Body of pancreas (tissue), 4 donors: Measurements from ENCODE around the gene SASH3. TPM values are rescaled to one million over a fixed set of nuclear protein-coding genes. Genes with fewer than 3 reads are reported as not detected.

Source experiments
- ATAC-seq: fragments of 150-250 bp; one replicate; pipeline ENCODE4 v1.9.1; 2016
- DNase-seq, 4 donors: peaks; one replicate each; pipeline ENCODE4 v3.0.0-alpha.2; 2019
- H3K27ac ChIP-seq, 4 donors: fragments of 200-600 bp; sonication (generic); 1 replicate in 3 of 4; 2 replicates in 1 of 4; pipeline versions ENCODE4 v1.5.1 to v1.6.1; 2016 to 2019; ENCODE audit warnings: mild to moderate bottlenecking in 1 of 4, mixed read lengths in 1 of 4, moderate library complexity in 1 of 4
- H3K27me3 ChIP-seq, 2 donors: fragments of 200-600 bp; sonication (generic); one replicate each; pipeline ENCODE4 v1.6.0; 2016; ENCODE audit warnings: mild to moderate bottlenecking in 1 of 2
- H3K36me3 ChIP-seq, 2 donors: fragments of 200-600 bp; sonication (generic); replicated peaks in 1 of 2; 2 replicates each; pipeline ENCODE4 v1.5.1; 2016; ENCODE audit warnings: low read depth in 2 of 2; ENCODE audit not compliant: insufficient read depth in 1 of 2
- H3K4me1 ChIP-seq: fragments of 200-600 bp; sonication (generic); one replicate; pipeline ENCODE4 v1.6.0; 2016
- H3K4me3 ChIP-seq, 2 donors: fragments of 200-600 bp; sonication (generic); 1 replicate in 1 of 2; 2 replicates in 1 of 2; pipeline ENCODE4 v1.5.1; 2016 to 2019
- H3K9me3 ChIP-seq, 3 donors: fragments of 200-600 bp; sonication (generic); 1 replicate in 2 of 3; 2 replicates in 1 of 3; pipeline ENCODE4 v1.5.1; 2016
- CTCF ChIP-seq, 7 experiments: fragments of 450-650 bp in 4 of 7; fragments of 200-600 bp in 3 of 7; sonication (generic) in 3 of 7; IDR thresholded peaks; one replicate each; pipeline ENCODE4 v1.5.1; 2016 to 2019; ENCODE audit warnings: antibody characterized with exemption in 7 of 7
- POLR2A ChIP-seq, 3 donors: fragments of 450-650 bp; IDR thresholded peaks; one replicate each; pipeline ENCODE4 v1.6.1; 2016; ENCODE audit warnings: antibody characterized with exemption in 3 of 3, mild to moderate bottlenecking in 2 of 3
- WGBS, 2 donors: methylation state at CpG; one replicate each; pipeline ENCODE4 v1.1.5; 2017; 5-methylcytosine and 5-hydroxymethylcytosine counted together
- intact Hi-C: fragments of 100-400 bp; cut with DNase I; formaldehyde crosslinking; loops from one replicate; pipeline ENCODE4 v1.15.1; 2023
- total RNA-seq, 2 donors: library from RNA; depleted of rRNA; stranded (reverse); fragments of >200 nt; gene quantifications; one replicate each; pipeline ENCODE4 v1.1.0, GENCODE V29; 2016

SASH3 gene
- total RNA-seq, 2 donors from 2014 or later, result 3.6 TPM

DNA sequence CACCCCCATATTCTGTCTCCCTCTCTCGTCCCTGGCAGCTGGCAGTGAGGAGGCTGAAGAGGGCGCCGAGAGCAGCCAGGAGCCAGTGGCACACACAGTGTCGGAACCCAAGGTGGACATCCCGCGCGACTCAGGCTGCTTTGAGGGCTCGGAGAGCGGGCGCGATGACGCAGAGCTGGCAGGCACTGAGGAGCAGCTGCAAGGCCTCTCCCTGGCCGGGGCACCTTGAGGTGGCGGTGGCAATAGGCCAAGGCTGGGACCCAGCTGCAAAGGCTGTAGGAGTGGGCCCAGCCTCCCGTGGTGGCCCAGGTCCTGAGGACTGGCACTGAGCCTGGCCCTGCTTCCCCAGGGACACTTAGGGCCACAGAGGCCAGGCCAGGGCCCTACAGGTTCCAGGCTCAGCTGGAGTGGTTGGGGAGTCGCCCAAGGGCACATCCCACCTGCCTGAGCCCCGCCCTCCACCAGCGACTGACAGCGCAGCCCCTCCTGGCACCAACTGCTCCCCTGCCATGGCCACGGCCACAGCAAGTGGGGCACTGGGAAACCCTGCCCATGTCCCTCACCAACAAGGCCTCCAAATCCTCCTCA, 13.9 kb downstream of the SASH3 start:
- H3K4me1 ChIP-seq, result no peaks in the 10 kb centered on the region
- H3K4me3 ChIP-seq, result no peak overlapping the region
- no peak for ATAC-seq
- no peak overlapping the region for H3K27ac ChIP-seq
- WGBS, 2 donors, result 92 to 100% methylated on average over 3 to 4 of the region's 20 CpGs
- intact Hi-C loops, result no loop called here
- H3K36me3 ChIP-seq, result no peaks in the 10 kb centered on the region
- TF ChIP-seq POLR2A (IDR thresholded peaks at IDR 0.05) (no peak), CTCF (IDR thresholded peaks at IDR 0.05) (no peak)
- H3K9me3 ChIP-seq, result no peaks in the 10 kb centered on the region
- no peaks in the 10 kb centered on the region for H3K27me3 ChIP-seq
- DNase-seq, result no peak

- no peak overlapping the region for H3K4me3 ChIP-seq
- whole genome bisulfite sequencing, 2 donors, result 100% methylated on average over 1 of the region's 1 CpG; no CpG with 5 or more reads in 1 of the 2 donors
- H3K27me3 ChIP-seq, result no peaks in the 10 kb centered on the region
- TF ChIP-seq POLR2A (IDR thresholded peaks at IDR 0.05) (no peak), CTCF (IDR thresholded peaks at IDR 0.05) (no peak)
- DNase-seq (no peak), ATAC-seq (no peak)
- H3K36me3 ChIP-seq, result no peaks in the 10 kb centered on the region
- intact Hi-C loops, result no loop called here
- no peak overlapping the region for H3K27ac ChIP-seq
- H3K4me1 ChIP-seq, result no peaks in the 10 kb centered on the region
- no peaks in the 10 kb centered on the region for H3K9me3 ChIP-seq
These were observed 15.8 kb downstream of the SASH3 start for GRCh38 chrX:129795584-129795983.

DNA sequence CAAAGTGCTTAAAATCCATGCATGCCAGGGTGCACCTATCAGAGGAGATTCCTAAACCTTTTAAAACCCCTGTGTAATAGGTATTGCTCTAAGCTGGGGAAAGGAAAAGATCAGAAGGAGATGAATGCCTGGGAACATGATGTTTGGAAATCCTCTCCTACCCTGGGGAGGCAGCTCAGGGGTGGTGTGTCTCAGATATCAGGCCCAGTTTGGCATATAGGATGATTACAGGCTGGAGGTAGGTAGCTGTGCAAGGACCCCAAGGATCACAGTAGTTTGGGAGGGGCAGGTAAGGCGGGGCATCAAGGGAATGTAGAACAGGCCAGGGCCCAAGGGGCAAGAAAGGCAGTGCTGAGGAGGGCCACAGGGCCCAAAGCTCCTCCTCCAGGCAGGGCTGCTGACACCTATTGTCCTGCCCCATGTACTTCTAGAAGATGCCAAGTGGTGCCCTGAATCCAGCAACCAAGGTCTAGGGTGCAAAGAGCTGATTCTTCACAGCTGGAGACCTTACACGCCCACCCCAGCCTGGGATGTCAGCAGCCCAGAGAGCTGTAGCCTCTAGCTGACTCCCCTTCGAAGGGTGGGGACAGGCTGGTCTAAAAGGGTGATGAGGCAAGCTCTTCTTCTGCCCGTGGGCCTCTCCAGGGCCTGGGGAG, 17.6 kb downstream of the SASH3 start:
- no peak for TF ChIP-seq POLR2A (IDR thresholded peaks at IDR 0.05)
- no peak for TF ChIP-seq CTCF (IDR thresholded peaks at IDR 0.05)
- DNase-seq, result no peak
- intact Hi-C loops, result no loop called here
- no peak overlapping the region for H3K4me3 ChIP-seq
- no peaks in the 10 kb centered on the region for H3K4me1 ChIP-seq
- H3K27me3 ChIP-seq, result no peaks in the 10 kb centered on the region
- no peak overlapping the region for H3K27ac ChIP-seq
- H3K36me3 ChIP-seq, result no peaks in the 10 kb centered on the region
- ATAC-seq, result no peak
- 80 to 100% methylated on average over 1 to 2 of the region's 4 CpGs for WGBS, 2 donors
- no peaks in the 10 kb centered on the region for H3K9me3 ChIP-seq

- Histone ChIP-seq H3K4me3 (no peak overlapping the region), H3K9me3 (no peaks in the 10 kb centered on the region), H3K36me3 (no peaks in the 10 kb centered on the region), H3K4me1 (no peaks in the 10 kb centered on the region), H3K27me3 (no peaks in the 10 kb centered on the region), H3K27ac (no peak overlapping the region)
- no peak for DNase-seq
- TF ChIP-seq CTCF (IDR thresholded peaks at IDR 0.05) (no peak), POLR2A (IDR thresholded peaks at IDR 0.05) (no peak)
- intact Hi-C loops, result no loop called here
- no peak for ATAC-seq
- WGBS, 2 donors, result 82 to 91% methylated on average over 3 of the region's 3 CpGs
These were observed 18.7 kb downstream of the SASH3 start for GRCh38 chrX:129798456-129798855.

- no peak for TF ChIP-seq POLR2A (IDR thresholded peaks at IDR 0.05)
- no peak for TF ChIP-seq CTCF (IDR thresholded peaks at IDR 0.05)
- H3K27me3 ChIP-seq, result no peaks in the 10 kb centered on the region
- H3K4me1 ChIP-seq, result no peaks in the 10 kb centered on the region
- intact Hi-C loops, result no loop called here
- DNase-seq (no peak), ATAC-seq (no peak)
- no peak overlapping the region for H3K4me3 ChIP-seq
- no peaks in the 10 kb centered on the region for H3K9me3 ChIP-seq
- 89 to 94% methylated on average over 4 to 5 of the region's 5 CpGs for WGBS, 2 donors
- no peak overlapping the region for H3K27ac ChIP-seq
- H3K36me3 ChIP-seq, result no peaks in the 10 kb centered on the region
These were observed 19.1 kb downstream of the SASH3 start for GRCh38 chrX:129798888-129799287.
